Thymus (tissue), 11 donors: ENCODE measurements around the gene SCARF2. TPM values are rescaled to one million over a fixed set of nuclear protein-coding genes. Genes with fewer than 3 reads are reported as not detected.
A peak's percentile ranks its signal among the peaks of the same experiment; 100 is the strongest.

Experiments used
- DNase-seq, 9 donors: peaks; one replicate each; pipeline ENCODE4 v3.0.0-alpha.2; 2013; ENCODE audit warnings: low spot score in 9 of 9, low read depth in 6 of 9, missing footprints in 1 of 9
- H3K27ac ChIP-seq, 2 donors: one replicate each; pipeline ENCODE4 v1.5.1; 2013; ENCODE audit warnings: control low read depth in 1 of 2, low read depth in 1 of 2, low read length in 1 of 2, mild to moderate bottlenecking in 1 of 2, moderate library complexity in 1 of 2
- H3K27me3 ChIP-seq, 2 donors: one replicate each; pipeline ENCODE4 v1.5.1; 2013; ENCODE audit warnings: low read length in 1 of 2; ENCODE audit not compliant: control insufficient read depth in 2 of 2, insufficient read depth in 1 of 2
- H3K36me3 ChIP-seq, 2 donors: one replicate each; pipeline ENCODE4 v1.5.1; 2013; ENCODE audit warnings: low read length in 1 of 2, mild to moderate bottlenecking in 1 of 2, moderate library complexity in 1 of 2; ENCODE audit not compliant: control insufficient read depth in 2 of 2, insufficient read depth in 2 of 2
- H3K4me1 ChIP-seq, 2 donors: one replicate each; pipeline ENCODE4 v1.5.1; 2013; ENCODE audit warnings: low read length in 2 of 2; ENCODE audit not compliant: control insufficient read depth in 2 of 2, insufficient read depth in 2 of 2
- H3K4me3 ChIP-seq, 2 donors: one replicate each; pipeline ENCODE4 v1.5.1; 2013; ENCODE audit warnings: low read length in 2 of 2, control low read depth in 1 of 2, mild to moderate bottlenecking in 1 of 2
- H3K9me3 ChIP-seq, 2 donors: one replicate each; pipeline ENCODE4 v1.5.1; 2013; ENCODE audit warnings: low read length in 1 of 2, mild to moderate bottlenecking in 1 of 2; ENCODE audit not compliant: control insufficient read depth in 2 of 2, insufficient read depth in 1 of 2
- whole genome bisulfite sequencing: extraction: QIAGEN DNeasy Blood & Tissue Kit; methylation state at CpG from one replicate; pipeline ENCODE4 v1.1.7; 2013; 5-methylcytosine and 5-hydroxymethylcytosine counted together
- polyA plus RNA-seq: library from polyadenylated mRNA; stranded (reverse); fragments of 200-250 nt; gene quantifications from one replicate; pipeline ENCODE4 v1.2.3, GENCODE V29; 2013
- total RNA-seq: library from RNA; stranded (reverse); fragments of 120-200 nt; gene quantifications from one replicate; pipeline ENCODE4 v1.2.4, GENCODE V29; 2013
- donor health status: healthy.

The SCARF2 gene
- total and polyA plus RNA-seq, 2 donors, result 0.38 to 1.3 TPM

- H3K27ac ChIP-seq, result no peak overlapping the region
- 5% methylated on average over 61 of the region's 61 CpGs for WGBS
- no peak for DNase-seq
- H3K36me3 ChIP-seq, result peaks cover 0 to 3% of the 10 kb centered on the region in 2 donors
- peak overlapping the region; percentile 16 to 22 for H3K4me3 ChIP-seq
- peaks cover 0 to 8% of the 10 kb centered on the region in 2 donors for H3K4me1 ChIP-seq
- H3K27me3 ChIP-seq, result peaks cover 52 to 88% of the 10 kb centered on the region in 2 donors
- H3K9me3 ChIP-seq, result no peaks in the 10 kb centered on the region
These were observed 635 bp downstream of the SCARF2 start for GRCh38 chr22:20436768-20437612.

- H3K27ac ChIP-seq, result no peak overlapping the region
- H3K4me1 ChIP-seq, result peaks cover under 1 to 10% of the 10 kb centered on the region in 2 donors
- WGBS, result 2% methylated on average over 56 of the region's 56 CpGs
- DNase-seq, result no peak
- no peaks in the 10 kb centered on the region for H3K36me3 ChIP-seq
- H3K9me3 ChIP-seq, result no peaks in the 10 kb centered on the region
- peaks cover 58 to 95% of the 10 kb centered on the region in 2 donors for H3K27me3 ChIP-seq
- peak overlapping the region in 1 of 2 donors; percentile 22 for H3K4me3 ChIP-seq
These were observed 1.3 kb downstream of the SCARF2 start for GRCh38 chr22:20436307-20436767.

- H3K4me1 ChIP-seq, result peaks cover 7 to 14% of the 10 kb centered on the region in 2 donors
- DNase-seq, result no peak
- 80% methylated on average over 11 of the region's 11 CpGs for WGBS
- peaks cover 65 to 98% of the 10 kb centered on the region in 2 donors for H3K27me3 ChIP-seq
- H3K36me3 ChIP-seq, result no peaks in the 10 kb centered on the region
- peaks cover 0 to 2% of the 10 kb centered on the region in 2 donors for H3K9me3 ChIP-seq
- H3K27ac ChIP-seq, result no peak overlapping the region
- H3K4me3 ChIP-seq, result no peak overlapping the region
These were observed 2.0 kb downstream of the SCARF2 start for GRCh38 chr22:20435436-20436306.

- no peak for DNase-seq
- H3K4me3 ChIP-seq, result no peak overlapping the region
- H3K27me3 ChIP-seq, result peaks cover 74 to 98% of the 10 kb centered on the region in 2 donors
- H3K27ac ChIP-seq, result no peak overlapping the region
- H3K4me1 ChIP-seq, result peaks cover 8 to 23% of the 10 kb centered on the region in 2 donors
- 97% methylated on average over 3 of the region's 3 CpGs for WGBS
- peaks cover 0 to 10% of the 10 kb centered on the region in 2 donors for H3K9me3 ChIP-seq
- H3K36me3 ChIP-seq, result no peaks in the 10 kb centered on the region
These were observed 2.9 kb downstream of the SCARF2 start for GRCh38 chr22:20434773-20435172.

GRCh38 chr22:20434264-20434751, 3.3 kb downstream of the SCARF2 start:
- Histone ChIP-seq H3K9me3 (peaks cover 0 to 14% of the 10 kb centered on the region in 2 donors), H3K27ac (no peak overlapping the region), H3K4me3 (no peak overlapping the region), H3K4me1 (peaks cover 10 to 28% of the 10 kb centered on the region in 2 donors), H3K27me3 (peaks cover 79 to 98% of the 10 kb centered on the region in 2 donors), H3K36me3 (no peaks in the 10 kb centered on the region)
- DNase-seq, result no peak
- 97% methylated on average over 12 of the region's 12 CpGs for whole genome bisulfite sequencing

GRCh38 chr22:20433686-20434241, 3.9 kb downstream of the SCARF2 start:
- Histone ChIP-seq H3K4me3 (no peak overlapping the region), H3K36me3 (no peaks in the 10 kb centered on the region), H3K27me3 (peaks cover 82 to 98% of the 10 kb centered on the region in 2 donors), H3K27ac (no peak overlapping the region), H3K4me1 (peaks cover 14 to 33% of the 10 kb centered on the region in 2 donors), H3K9me3 (peaks cover 0 to 15% of the 10 kb centered on the region in 2 donors)
- 91% methylated on average over 4 of the region's 4 CpGs for WGBS
- no peak for DNase-seq

- H3K27me3 ChIP-seq, result peaks cover 81 to 98% of the 10 kb centered on the region in 2 donors
- no peak overlapping the region for H3K27ac ChIP-seq
- no peak for DNase-seq
- H3K9me3 ChIP-seq, result peaks cover 0 to 15% of the 10 kb centered on the region in 2 donors
- H3K4me3 ChIP-seq, result no peak overlapping the region
- H3K4me1 ChIP-seq, result peaks cover 14 to 34% of the 10 kb centered on the region in 2 donors
- 98% methylated on average over 11 of the region's 11 CpGs for WGBS
- H3K36me3 ChIP-seq, result no peaks in the 10 kb centered on the region
These were observed 4.4 kb downstream of the SCARF2 start for GRCh38 chr22:20433191-20433590.

- Histone ChIP-seq H3K36me3 (no peaks in the 10 kb centered on the region), H3K27ac (no peak overlapping the region), H3K4me1 (peaks cover 14 to 33% of the 10 kb centered on the region in 2 donors), H3K4me3 (no peak overlapping the region), H3K9me3 (peaks cover 0 to 15% of the 10 kb centered on the region in 2 donors), H3K27me3 (peaks cover 84 to 99% of the 10 kb centered on the region in 2 donors)
- 98% methylated on average over 3 of the region's 3 CpGs for whole genome bisulfite sequencing
- DNase-seq, result no peak
These were observed 5.4 kb downstream of the SCARF2 start for GRCh38 chr22:20432244-20432686.
